Measurements from ENCODE around the gene STAC3. TPM values are rescaled to one million over a fixed set of nuclear protein-coding genes. Genes with fewer than 3 reads are reported as not detected.

Gene STAC3
- total RNA-seq, 2 experiments from 2014 or later = 2.0 to 3.0 TPM

DNA sequence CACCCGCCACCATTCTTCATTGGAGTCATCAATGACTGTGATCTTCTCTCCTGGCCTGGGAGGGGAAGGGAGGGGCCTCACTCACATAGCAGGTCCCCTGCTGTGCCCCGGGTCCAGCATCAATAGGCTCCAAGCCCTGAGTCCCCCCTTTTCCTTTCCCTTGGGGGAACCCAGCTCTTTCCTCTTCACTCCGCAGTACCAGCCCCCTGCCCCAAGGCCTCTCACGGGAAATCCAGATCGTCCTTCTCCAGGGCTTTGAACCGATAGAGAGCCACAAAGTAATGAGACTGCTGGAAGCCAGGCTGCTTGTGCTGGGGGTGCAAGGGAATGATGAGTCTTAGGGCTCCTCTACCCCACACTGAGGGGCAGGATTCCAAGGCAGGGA lies 6.7 kb downstream of the STAC3 start:
- Mint-ChIP-seq H3K27ac (no peak overlapping the region), H3K4me1 (ENCODE audit: low read depth) (peaks cover 47% of the 10 kb centered on the region), H3K27me3 (peaks cover 48% of the 10 kb centered on the region), H3K36me3 (ENCODE audit: low read depth) (no peaks in the 10 kb centered on the region), H3K4me3 (no peak overlapping the region), H3K9me3 (no peaks in the 10 kb centered on the region)
- Histone ChIP-seq H3K36me3 (ENCODE audit: insufficient read depth, low read length) (no peaks in the 10 kb centered on the region), H3K27ac (ENCODE audit: low read depth in 1 of 2, low read length in 2 of 2) (no peak overlapping the region), H3K4me1 (ENCODE audit: insufficient read depth, low read length) (peaks cover 52% of the 10 kb centered on the region), H3K9me3 (ENCODE audit: control insufficient read depth in 1 of 2, insufficient read depth in 1 of 2, low read length in 2 of 2) (peaks cover 0 to 8% of the 10 kb centered on the region in 2 experiments), H3K4me3 (ENCODE audit: low read length) (no peak overlapping the region), H3K27me3 (ENCODE audit: control insufficient read depth in 1 of 2, insufficient read depth in 2 of 2, low read length in 2 of 2) (peaks cover 34 to 36% of the 10 kb centered on the region in 2 experiments)
- ChIA-PET CTCF (interaction anchor here (1.6 to 10.7 kb wide), 4 partner anchors 14 to 133 kb away, joined by 6 to 225 read pairs (median 14); partner anchors contain the start of genes NXPH4, SHMT2 and STAT6), POLR2A (interaction anchor here (4.3 kb wide), 1 partner anchor 31 kb away, joined by 19 read pairs; no protein-coding TSS in a partner anchor)
- TF ChIP-seq, protein P1, sequence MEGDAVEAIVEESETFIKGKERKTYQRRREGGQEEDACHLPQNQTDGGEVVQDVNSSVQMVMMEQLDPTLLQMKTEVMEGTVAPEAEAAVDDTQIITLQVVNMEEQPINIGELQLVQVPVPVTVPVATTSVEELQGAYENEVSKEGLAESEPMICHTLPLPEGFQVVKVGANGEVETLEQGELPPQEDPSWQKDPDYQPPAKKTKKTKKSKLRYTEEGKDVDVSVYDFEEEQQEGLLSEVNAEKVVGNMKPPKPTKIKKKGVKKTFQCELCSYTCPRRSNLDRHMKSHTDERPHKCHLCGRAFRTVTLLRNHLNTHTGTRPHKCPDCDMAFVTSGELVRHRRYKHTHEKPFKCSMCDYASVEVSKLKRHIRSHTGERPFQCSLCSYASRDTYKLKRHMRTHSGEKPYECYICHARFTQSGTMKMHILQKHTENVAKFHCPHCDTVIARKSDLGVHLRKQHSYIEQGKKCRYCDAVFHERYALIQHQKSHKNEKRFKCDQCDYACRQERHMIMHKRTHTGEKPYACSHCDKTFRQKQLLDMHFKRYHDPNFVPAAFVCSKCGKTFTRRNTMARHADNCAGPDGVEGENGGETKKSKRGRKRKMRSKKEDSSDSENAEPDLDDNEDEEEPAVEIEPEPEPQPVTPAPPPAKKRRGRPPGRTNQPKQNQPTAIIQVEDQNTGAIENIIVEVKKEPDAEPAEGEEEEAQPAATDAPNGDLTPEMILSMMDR (IDR thresholded peaks at IDR 0.05) = no peak
- ATAC-seq (ENCODE audit: poor library complexity) (no peak), DNase-seq (no peak)
- intact Hi-C loops (cut with DNase I, micrococcal nuclease) = loop anchor here in 1 of 2 experiments (5.0 kb wide), 1 partner anchor 117 kb away; the partner anchor contains the start of gene LRP1

DNA sequence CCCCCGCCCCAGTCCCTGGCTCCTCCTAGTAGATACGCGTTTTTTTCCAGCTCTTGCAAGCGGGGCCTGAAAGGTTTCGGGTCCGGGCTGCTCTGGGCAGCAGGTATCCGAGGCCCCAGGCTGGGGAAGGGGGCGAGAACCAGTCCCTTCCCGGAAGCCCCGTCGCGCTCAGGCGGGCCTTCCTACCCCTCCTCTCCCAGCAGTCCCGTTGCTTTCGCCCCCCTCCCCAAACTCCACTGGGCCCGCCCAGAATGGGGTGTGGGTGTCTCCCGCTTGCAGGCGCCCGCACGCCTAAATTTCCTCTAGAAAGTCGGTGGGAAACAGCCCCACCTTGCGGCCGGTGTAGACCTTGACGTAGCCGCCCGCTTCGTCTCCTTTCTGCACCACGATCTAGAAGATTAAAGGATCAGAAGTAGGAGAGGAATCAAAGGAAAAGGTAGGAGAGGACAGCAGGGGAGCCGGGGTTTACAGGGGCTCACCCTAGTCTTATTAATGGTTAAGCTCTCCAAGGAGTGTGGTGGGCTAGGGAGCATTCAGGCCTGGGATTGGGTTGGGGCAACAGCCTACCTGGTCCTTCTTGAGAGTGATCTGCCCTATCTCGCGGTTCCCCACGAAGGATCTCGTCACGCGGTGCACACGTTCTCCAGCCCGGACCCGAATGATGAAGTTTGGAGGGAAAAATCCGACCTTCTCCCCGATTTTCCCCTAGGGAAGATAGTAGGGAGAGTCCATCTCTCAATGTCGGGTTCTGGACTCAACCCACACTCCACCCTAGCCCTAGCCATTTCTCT lies 7.3 kb downstream of the STAC3 start:
- Histone ChIP-seq H3K4me3 (ENCODE audit: low read length) (peak overlapping the region; percentile 46), H3K36me3 (ENCODE audit: insufficient read depth, low read length) (no peaks in the 10 kb centered on the region), H3K4me1 (ENCODE audit: insufficient read depth, low read length) (peaks cover 57% of the 10 kb centered on the region), H3K27ac (ENCODE audit: low read depth in 1 of 2, low read length in 2 of 2) (no peak overlapping the region), H3K9me3 (ENCODE audit: control insufficient read depth in 1 of 2, insufficient read depth in 1 of 2, low read length in 2 of 2) (peaks cover 0 to 10% of the 10 kb centered on the region in 2 experiments), H3K27me3 (ENCODE audit: control insufficient read depth in 1 of 2, insufficient read depth in 2 of 2, low read length in 2 of 2) (peaks cover 38 to 39% of the 10 kb centered on the region in 2 experiments)
- ChIA-PET POLR2A (interaction anchor here (1.0 to 4.3 kb wide), 6 partner anchors 14 to 518 kb away, joined by 3 to 19 read pairs (median 4); partner anchors contain the start of genes NACA and SHMT2), CTCF (interaction anchor here (0.6 to 10.7 kb wide), 9 partner anchors 14 to 1175 kb away, joined by 3 to 225 read pairs (median 8); partner anchors contain the start of genes NXPH4, SHMT2 and STAT6)
- TF ChIP-seq, protein P1 (IDR thresholded peaks at IDR 0.05) = peak; percentile 62
- intact Hi-C loops (cut with DNase I, micrococcal nuclease) = loop anchor here (1.0 to 5.0 kb wide), 3 partner anchors 29 to 116 kb away; partner anchors contain the start of gene LRP1 (in 1 of the 2)
- H3K9me3 Mint-ChIP-seq = no peaks in the 10 kb centered on the region
- peaks cover 53% of the 10 kb centered on the region for H3K4me1 Mint-ChIP-seq (ENCODE audit: low read depth)
- H3K36me3 Mint-ChIP-seq (ENCODE audit: low read depth) = no peaks in the 10 kb centered on the region
- ATAC-seq (ENCODE audit: poor library complexity) = peak; percentile 34
- H3K27me3 Mint-ChIP-seq = peaks cover 54% of the 10 kb centered on the region
- no peak overlapping the region for H3K27ac Mint-ChIP-seq
- peak; percentile 67 to 89 (median 78) for DNase-seq
- peak overlapping the region; percentile 85 for H3K4me3 Mint-ChIP-seq

DNA sequence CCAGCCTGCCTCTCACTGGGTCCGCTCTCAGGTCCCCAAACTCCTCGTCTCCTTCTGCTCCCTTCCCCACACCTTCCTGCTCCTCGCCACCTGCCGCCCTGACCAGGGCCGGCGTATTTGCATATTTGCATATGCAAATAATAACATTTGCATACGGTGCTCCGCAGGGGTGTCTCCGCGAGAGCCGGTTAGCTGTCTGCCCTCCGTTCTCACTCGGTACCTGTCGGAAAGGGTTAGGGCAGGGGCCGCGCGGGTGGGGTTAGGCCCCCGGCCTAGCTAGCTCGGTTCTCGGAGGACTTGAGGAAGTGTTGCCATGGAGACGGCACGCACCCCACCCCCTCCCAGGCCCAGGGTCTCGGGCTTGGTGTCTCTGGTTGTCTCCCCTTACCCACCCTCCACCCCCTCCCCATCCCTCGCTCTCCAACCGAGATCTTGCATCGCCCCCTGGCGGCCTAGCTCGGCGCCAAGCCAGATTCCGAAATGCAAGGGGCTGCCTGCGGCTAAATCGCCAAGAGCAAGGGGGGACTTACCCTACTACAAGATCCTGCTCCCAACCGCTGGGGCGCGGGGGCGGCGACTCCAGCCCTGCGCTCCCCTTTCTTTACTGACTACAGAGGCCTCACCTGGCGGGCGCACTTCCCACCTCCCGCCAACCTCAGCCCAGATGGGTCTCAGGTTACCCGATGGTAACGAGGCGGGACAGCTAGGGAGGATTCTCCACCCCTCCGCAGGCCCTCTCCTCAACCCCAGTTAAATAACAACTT lies 8.1 kb downstream of the STAC3 start:
- Histone ChIP-seq H3K36me3 (ENCODE audit: insufficient read depth, low read length) (no peaks in the 10 kb centered on the region), H3K27me3 (ENCODE audit: control insufficient read depth in 1 of 2, insufficient read depth in 2 of 2, low read length in 2 of 2) (peaks cover 47 to 48% of the 10 kb centered on the region in 2 experiments), H3K9me3 (ENCODE audit: control insufficient read depth in 1 of 2, insufficient read depth in 1 of 2, low read length in 2 of 2) (peaks cover 0 to 18% of the 10 kb centered on the region in 2 experiments), H3K4me3 (ENCODE audit: low read length) (peak overlapping the region; percentile 46), H3K4me1 (ENCODE audit: insufficient read depth, low read length) (peaks cover 66% of the 10 kb centered on the region), H3K27ac (ENCODE audit: low read depth in 1 of 2, low read length in 2 of 2) (no peak overlapping the region)
- intact Hi-C loops (cut with DNase I, micrococcal nuclease) = loop anchor here (1.0 to 5.0 kb wide), 3 partner anchors 29 to 116 kb away; partner anchors contain the start of gene LRP1 (in 1 of the 2)
- DNase-seq = peak; percentile 41 to 81 (median 58)
- Mint-ChIP-seq H3K4me3 (peak overlapping the region; percentile 82), H3K4me1 (ENCODE audit: low read depth) (peaks cover 61% of the 10 kb centered on the region), H3K27ac (no peak overlapping the region), H3K36me3 (ENCODE audit: low read depth) (no peaks in the 10 kb centered on the region), H3K9me3 (no peaks in the 10 kb centered on the region), H3K27me3 (peaks cover 63% of the 10 kb centered on the region)
- TF ChIP-seq, protein P1 (IDR thresholded peaks at IDR 0.05) = peak; percentile 63
- CTCF ChIA-PET = interaction anchor here (0.6 to 10.7 kb wide), 11 partner anchors 13 to 1174 kb away, joined by 3 to 225 read pairs (median 6); partner anchors contain the start of genes NXPH4, SHMT2 and STAT6
- POLR2A ChIA-PET = interaction anchor here (0.6 to 4.3 kb wide), 12 partner anchors 10 to 517 kb away, joined by 3 to 19 read pairs (median 4); partner anchors contain the start of genes NACA, NEMP1 and SHMT2
- no peak for ATAC-seq (ENCODE audit: poor library complexity)

Measured in CD4-positive, alpha-beta T cell (primary cell).